MM.1S (cell line): ENCODE data around the gene BID.

Experiments
- CTCF ChIP-seq: fragments of 300-600 bp; sonication (generic); IDR thresholded peaks from 2 replicates; pipeline ENCODE4 v1.5.1; 2016; ENCODE audit warnings: antibody characterized with exemption, low read length, mixed read lengths
- EZH2 ChIP-seq: fragments of 300-600 bp; sonication (generic); optimal IDR thresholded peaks from 2 replicates; pipeline ENCODE3; 2017; ENCODE audit warnings: low read depth, mild to moderate bottlenecking, antibody characterized with exemption, low read length, mixed read lengths
- EZH2phosphoT487 ChIP-seq: fragments of 300-600 bp; sonication (generic); IDR thresholded peaks from 2 replicates; pipeline ENCODE4 v1.6.1; 2018; ENCODE audit warnings: antibody characterized with exemption, low read length

- TF ChIP-seq CTCF (no peak), EZH2 (no peak), EZH2phosphoT487 (no peak)
Observed at GRCh38 chr22:17729561-17729960, 44.7 kb downstream of the BID start.
